ENCODE data around the gene SFRP2.

DNA sequence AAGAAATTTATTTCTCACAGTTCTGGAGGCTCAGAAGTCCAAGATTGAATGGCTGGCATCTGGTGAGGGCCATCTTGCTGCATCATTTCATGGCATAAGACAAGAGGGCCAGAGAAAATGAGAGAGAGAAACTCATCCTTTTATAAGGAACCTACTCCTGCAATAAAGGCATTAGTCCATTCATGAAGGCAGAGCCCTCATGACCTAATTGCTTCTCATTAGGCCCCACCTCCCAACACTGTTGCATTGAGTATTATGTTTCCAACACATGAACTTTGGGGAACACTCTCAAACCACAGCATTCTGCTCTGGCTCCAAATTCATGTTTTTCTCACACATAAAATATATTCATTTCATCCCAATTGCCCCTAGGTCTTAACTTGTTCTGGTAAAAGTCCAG is 43.2 kb downstream of the SFRP2 start:
- TF ChIP-seq SP1 (IDR thresholded peaks at IDR 0.05) (no peak), TARDBP (IDR thresholded peaks at IDR 0.05) (no peak), CTBP1 (IDR thresholded peaks at IDR 0.05; ENCODE audit: borderline replicate concordance) (no peak), ELF4 (IDR thresholded peaks at IDR 0.05) (no peak), HDGF (IDR thresholded peaks at IDR 0.05; ENCODE audit: borderline replicate concordance) (no peak), BHLHE40 (IDR thresholded peaks at IDR 0.05; ENCODE audit: borderline replicate concordance) (no peak), LEF1 (IDR thresholded peaks at IDR 0.05; ENCODE audit: borderline replicate concordance) (no peak), FOXK2 (IDR thresholded peaks at IDR 0.05) (no peak)
- TF ChIP-seq, protein P1, sequence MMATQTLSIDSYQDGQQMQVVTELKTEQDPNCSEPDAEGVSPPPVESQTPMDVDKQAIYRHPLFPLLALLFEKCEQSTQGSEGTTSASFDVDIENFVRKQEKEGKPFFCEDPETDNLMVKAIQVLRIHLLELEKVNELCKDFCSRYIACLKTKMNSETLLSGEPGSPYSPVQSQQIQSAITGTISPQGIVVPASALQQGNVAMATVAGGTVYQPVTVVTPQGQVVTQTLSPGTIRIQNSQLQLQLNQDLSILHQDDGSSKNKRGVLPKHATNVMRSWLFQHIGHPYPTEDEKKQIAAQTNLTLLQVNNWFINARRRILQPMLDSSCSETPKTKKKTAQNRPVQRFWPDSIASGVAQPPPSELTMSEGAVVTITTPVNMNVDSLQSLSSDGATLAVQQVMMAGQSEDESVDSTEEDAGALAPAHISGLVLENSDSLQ (IDR thresholded peaks at IDR 0.05): no peak
